Upper lobe of left lung (tissue), 4 donors: ENCODE data around the gene PITPNM2.

ENCODE experiments used
- CTCF ChIP-seq, 6 experiments: fragments of 450-650 bp in 4 of 6; fragments of 200-600 bp in 2 of 6; sonication (generic) in 2 of 6; IDR thresholded peaks; one replicate each; pipeline ENCODE4 v1.5.1; 2016 to 2019; ENCODE audit warnings: antibody characterized with exemption in 6 of 6
- EP300 ChIP-seq, 4 donors: sonication (generic); formaldehyde crosslinking; IDR thresholded peaks; one replicate each; pipeline ENCODE4 v1.5.1; 2017; ENCODE audit warnings: antibody characterized with exemption in 4 of 4, control low read depth in 2 of 4
- POLR2A ChIP-seq, 4 donors: fragments of 450-650 bp; IDR thresholded peaks; one replicate each; pipeline ENCODE4 v1.5.1; 2016 to 2017; ENCODE audit warnings: antibody characterized with exemption in 4 of 4, mild to moderate bottlenecking in 2 of 4
- POLR2AphosphoS5 ChIP-seq, 2 donors: sonication (generic); formaldehyde crosslinking; IDR thresholded peaks; one replicate each; pipeline ENCODE4 v1.5.1; 2017; ENCODE audit warnings: antibody characterized with exemption in 2 of 2

DNA sequence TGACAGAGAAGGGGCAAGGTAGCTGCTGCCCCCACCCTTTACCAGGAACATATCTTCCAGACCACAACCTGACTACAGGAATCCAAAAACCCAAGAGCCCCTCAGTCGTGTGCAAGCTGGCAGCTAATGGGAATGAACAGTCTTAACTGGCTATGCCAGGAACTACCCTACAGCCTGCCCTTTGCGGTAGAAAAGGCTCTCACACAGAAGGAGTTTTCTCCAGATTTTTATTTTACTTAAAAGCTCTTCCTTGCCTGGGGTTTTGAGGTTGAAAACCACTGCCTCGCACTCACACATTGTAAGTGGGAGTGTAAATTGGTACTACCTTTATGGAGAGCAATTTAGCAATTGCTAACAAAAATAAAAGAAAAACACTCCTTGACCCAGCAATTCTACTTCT, 28.3 kb downstream of the PITPNM2 start:
- no peak for TF ChIP-seq CTCF (IDR thresholded peaks at IDR 0.05)
- no peak for TF ChIP-seq EP300 (IDR thresholded peaks at IDR 0.05)
- TF ChIP-seq POLR2A (IDR thresholded peaks at IDR 0.05): no peak
- no peak for TF ChIP-seq POLR2AphosphoS5 (IDR thresholded peaks at IDR 0.05)
